ENCODE results near the gene PTPRN2. TPM values are rescaled to one million over a fixed set of nuclear protein-coding genes. Genes with fewer than 3 reads are reported as not detected.

The PTPRN2 gene
- total and polyA plus RNA-seq, 2 of the 8 experiments (the other 6 are each of a cell fraction or from before 2014, with no cell fraction given): 2.6 to 4.5 TPM

DNA sequence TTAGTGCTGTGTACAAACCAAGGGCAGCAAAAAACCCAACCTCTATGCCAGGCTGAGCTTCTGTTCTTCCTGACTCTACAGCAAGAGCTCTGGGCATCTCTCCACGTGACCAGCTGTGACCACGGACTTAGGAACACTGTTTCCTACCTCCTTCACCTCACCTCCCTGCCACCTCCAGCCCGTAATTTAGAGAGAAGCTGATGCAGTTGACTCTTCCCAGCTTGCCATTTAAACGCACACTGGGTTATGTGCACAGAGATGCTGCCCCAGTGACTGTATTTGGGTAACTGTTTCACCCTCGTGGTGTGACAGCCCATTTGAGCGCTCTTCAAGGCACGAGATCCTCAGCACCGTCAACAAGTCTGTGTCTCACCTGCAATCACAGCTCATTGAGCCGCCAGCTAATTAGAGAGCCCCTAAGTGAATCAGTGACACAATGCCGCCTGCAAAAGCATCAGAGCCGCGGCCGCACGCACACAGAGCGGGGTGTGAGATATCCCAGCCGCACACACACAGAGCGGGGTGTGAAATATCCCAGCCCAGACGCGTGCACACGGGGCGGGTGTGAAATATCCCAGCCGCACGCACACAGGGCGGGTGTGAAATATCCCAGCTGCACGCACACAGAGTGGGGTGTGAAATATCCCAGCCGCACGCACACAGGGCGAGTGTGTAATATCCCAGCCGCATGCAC is 319.7 kb downstream of the PTPRN2 start:
- POLR2A ChIA-PET (ENCODE audit: partially characterized antibody): no interaction called here
- H3K4me2 ChIP-seq (ENCODE audit: insufficient read depth in 1 of 2, low read depth in 2 of 2, low read length in 2 of 2): no peak overlapping the region

More for the DNA sequence above, 319.7 kb downstream of the PTPRN2 start:
- Histone ChIP-seq H3K18ac (ENCODE audit: extremely low read depth, low read length) (no peak overlapping the region), H3K9ac (replicated peaks in 1 of 4; ENCODE audit: extremely low read depth in 1 of 4, low read depth in 3 of 4, low read length in 3 of 4) (no peak overlapping the region), H3K79me1 (ENCODE audit: low read depth, low read length) (peaks cover 2% of the 10 kb centered on the region), H3K9me3 (ENCODE audit: insufficient read depth in 2 of 2, low read depth in 1 of 2, low read length in 1 of 2) (peaks cover 15 to 73% of the 10 kb centered on the region in 2 experiments), H4K20me1 (replicated peaks in 1 of 2; ENCODE audit: control insufficient read depth in 1 of 2, insufficient read depth in 2 of 2, low read length in 2 of 2) (peaks cover 0 to 3% of the 10 kb centered on the region in 2 experiments), H2AK5ac (ENCODE audit: low read depth, low read length) (no peak overlapping the region), H4K8ac (ENCODE audit: extremely low read depth, insufficient read depth, low read length) (peak overlapping the region; percentile 3; the same call in 1 of the 2 replicates), H3K4me3 (ENCODE audit: extremely low read depth in 1 of 4, insufficient read depth in 2 of 4, low read depth in 3 of 4, low read length in 4 of 4) (no peak overlapping the region), H3K79me2 (ENCODE audit: control insufficient read depth in 1 of 2, insufficient read depth in 2 of 2, low read length in 2 of 2) (peaks cover 0 to under 1% of the 10 kb centered on the region in 2 experiments; a peak in 1 of 4 replicates), H2BK20ac (ENCODE audit: low read length) (no peak overlapping the region), H2AFZ (ENCODE audit: low read length) (no peak overlapping the region), H2BK12ac (ENCODE audit: low read depth, low read length) (no peak overlapping the region), H3K27me3 (replicated peaks in 1 of 4; ENCODE audit: control insufficient read depth in 3 of 4, extremely low read depth in 1 of 4, insufficient read depth in 3 of 4, low read length in 3 of 4) (no peaks in the 10 kb centered on the region), H3K4ac (replicated peaks; ENCODE audit: insufficient read length, low read depth, low read length) (no peak overlapping the region), H3K23me2 (ENCODE audit: low read depth, low read length) (peaks cover 3% of the 10 kb centered on the region), H3K56ac (replicated peaks; ENCODE audit: insufficient read length, low read depth, low read length) (no peak overlapping the region), H3K4me1 (replicated peaks in 1 of 4; ENCODE audit: control insufficient read depth in 3 of 4, insufficient read depth in 4 of 4, low read length in 3 of 4) (no peaks in the 10 kb centered on the region), H3K23ac (ENCODE audit: insufficient read length) (no peak overlapping the region), H2BK120ac (replicated peaks; ENCODE audit: low read depth, low read length) (no peak overlapping the region), H3K36me3 (ENCODE audit: control insufficient read depth in 2 of 4, insufficient read depth in 4 of 4, low read length in 3 of 4) (peaks cover 0 to 3% (median 0%) of the 10 kb centered on the region in 4 experiments; a peak in 1 of 8 replicates), H4K5ac (ENCODE audit: insufficient read length, low read depth, low read length) (no peak overlapping the region), H3K14ac (ENCODE audit: insufficient read length) (no peak overlapping the region), H2BK15ac (ENCODE audit: low read length) (no peak overlapping the region), H4K91ac (replicated peaks; ENCODE audit: insufficient read length, low read length) (no peak overlapping the region), H3K27ac (ENCODE audit: low read depth, low read length) (no peak overlapping the region), H2BK5ac (ENCODE audit: low read depth, low read length) (no peak overlapping the region)
- FAIRE-seq (no peak), DNase-seq (ENCODE audit: low read depth in 1 of 2, low spot score in 2 of 2) (no peak)
- TF ChIP-seq NRF1 (IDR thresholded peaks at IDR 0.05; ENCODE audit: low read depth, low read length) (no peak), ASH2L (IDR thresholded peaks at IDR 0.05; ENCODE audit: low read length) (no peak)
- CTCF ChIA-PET (ENCODE audit: partially characterized antibody): interaction anchor here (0.8 kb wide), 1 partner anchor 994 kb away, joined by 3 read pairs; no protein-coding TSS in a partner anchor
- 92% methylated on average over 29 of the region's 29 CpGs; no CpG with 5 or more reads in 1 of the 2 experiments for WGBS, 2 experiments (ENCODE audit: extremely low coverage in 1 of 2, insufficient coverage in 1 of 2, insufficient read length in 1 of 2, insufficient replicate concordance in 2 of 2, low coverage in 1 of 2, low lambda C conversion rate in 2 of 2, missing lambda C conversion rate in 1 of 2)

Data from H1 (cell line).